GM23338 (cell line): ENCODE data around the gene HYAL1. TPM values are rescaled to one million over a fixed set of nuclear protein-coding genes. Genes with fewer than 3 reads are reported as not detected.

Experiments used
- ATAC-seq: fragments of 200-7000 bp; cut with Tn5 transposase; 3 replicates; pipeline ENCODE4 v1.9.1; 2020
- DNase-seq: peaks from one replicate; pipeline ENCODE4 v3.0.0-alpha.2; 2015; ENCODE audit warnings: low spot score
- H2AFZ ChIP-seq: fragments of 200-600 bp; sonication (generic); 2 replicates; pipeline ENCODE4 v1.8.0; 2016; ENCODE audit warnings: antibody characterized with exemption, mild to moderate bottlenecking, moderate library complexity
- H3F3A ChIP-seq: fragments of 200-600 bp; sonication (generic); replicated peaks from 2 replicates; pipeline ENCODE4 v1.8.0; 2017; ENCODE audit warnings: antibody characterized with exemption, mixed run types, low read depth
- H3K27ac ChIP-seq: fragments of 200-600 bp; sonication (generic); 2 replicates; pipeline ENCODE4 v1.6.1; 2016; ENCODE audit warnings: low read depth
- H3K27me3 ChIP-seq: fragments of 200-600 bp; sonication (generic); 2 replicates; pipeline ENCODE4 v1.8.0; 2016; ENCODE audit warnings: mild to moderate bottlenecking, mixed run types, moderate library complexity; ENCODE audit not compliant: insufficient read depth
- H3K36me3 ChIP-seq: fragments of 200-600 bp; sonication (generic); 2 replicates; pipeline ENCODE4 v1.8.0; 2016; ENCODE audit warnings: mild to moderate bottlenecking; ENCODE audit not compliant: insufficient read depth
- H3K4me1 ChIP-seq: fragments of 200-600 bp; sonication (generic); 2 replicates; pipeline ENCODE4 v1.8.0; 2016; ENCODE audit warnings: mild to moderate bottlenecking, moderate library complexity; ENCODE audit not compliant: insufficient read depth
- H3K4me2 ChIP-seq: fragments of 200-600 bp; sonication (generic); 2 replicates; pipeline ENCODE4 v1.7.1; 2017; ENCODE audit warnings: mixed run types
- H3K4me3 ChIP-seq: fragments of 200-600 bp; sonication (generic); 2 replicates; pipeline ENCODE4 v1.6.1; 2016; ENCODE audit warnings: mixed run types
- H3K79me2 ChIP-seq: fragments of 200-600 bp; sonication (generic); replicated peaks from 2 replicates; pipeline ENCODE4 v1.8.0; 2017; ENCODE audit warnings: mild to moderate bottlenecking; ENCODE audit not compliant: insufficient read depth
- H3K9me2 ChIP-seq: fragments of 200-600 bp; sonication (generic); 2 replicates; pipeline ENCODE4 v1.8.0; 2017; ENCODE audit not compliant: insufficient read depth
- H4K20me1 ChIP-seq: fragments of 200-600 bp; sonication (generic); replicated peaks from 2 replicates; pipeline ENCODE4 v1.8.0; 2017; ENCODE audit warnings: mild to moderate bottlenecking; ENCODE audit not compliant: insufficient read depth
- H3K27ac Mint-ChIP-seq: 2 replicates; pipeline ENCODE4 v1.8.0; 2020; ENCODE audit warnings: inconsistent platforms, mild to moderate bottlenecking, moderate library complexity, mixed read lengths
- H3K27me3 Mint-ChIP-seq: 3 replicates; pipeline ENCODE4 v1.8.0; 2022; ENCODE audit warnings: low read depth, mild to moderate bottlenecking, moderate library complexity, mixed read lengths, inconsistent platforms; ENCODE audit not compliant: insufficient read depth, poor library complexity
- H3K36me3 Mint-ChIP-seq: 3 replicates; pipeline ENCODE4 v1.8.0; 2021; ENCODE audit warnings: low read depth, mild to moderate bottlenecking, inconsistent platforms, moderate library complexity, mixed read lengths
- H3K4me1 Mint-ChIP-seq: 3 replicates; pipeline ENCODE4 v1.8.0; 2020; ENCODE audit warnings: mild to moderate bottlenecking, inconsistent platforms, mixed read lengths
- H3K4me3 Mint-ChIP-seq: 3 replicates; pipeline ENCODE4 v1.8.0; 2021; ENCODE audit warnings: moderate library complexity, mild to moderate bottlenecking, inconsistent platforms, mixed read lengths
- H3K9me3 Mint-ChIP-seq: 3 replicates; pipeline ENCODE4 v1.8.0; 2020; ENCODE audit warnings: moderate library complexity, mild to moderate bottlenecking, inconsistent platforms, mixed read lengths
- CREB1 ChIP-seq: fragments of 250-450 bp; sonication (Bioruptor Pico); IDR thresholded peaks from 2 replicates; pipeline ENCODE4 v1.5.0; 2020; ENCODE audit warnings: low read depth, mild to moderate bottlenecking, moderate library complexity
- CTCF ChIP-seq, 2 experiments: fragments of 200-600 bp in 1 of 2; sonication (generic) in 1 of 2; conservative IDR thresholded peaks; 2 replicates each; pipeline versions ENCODE4 v1.5.1 to v1.6.1; 2016 to 2017; ENCODE audit warnings: antibody characterized with exemption in 2 of 2, low read depth in 2 of 2, mild to moderate bottlenecking in 2 of 2, moderate library complexity in 1 of 2
- EZH2 ChIP-seq: fragments of 200-600 bp; sonication (generic); IDR thresholded peaks from one replicate; pipeline ENCODE4 v1.8.0; 2017; ENCODE audit warnings: antibody characterized with exemption, mild to moderate bottlenecking, low read depth; ENCODE audit not compliant: unreplicated experiment
- EZH2phosphoT487 ChIP-seq: fragments of 200-600 bp; sonication (generic); IDR thresholded peaks from one replicate; pipeline ENCODE4 v1.8.1; 2018; ENCODE audit warnings: antibody characterized with exemption; ENCODE audit not compliant: unreplicated experiment
- JUNB ChIP-seq: IDR thresholded peaks from one replicate; pipeline ENCODE4 v1.6.1; 2016; ENCODE audit warnings: antibody characterized with exemption; ENCODE audit not compliant: unreplicated experiment
- NANOG ChIP-seq: IDR thresholded peaks from 2 replicates; pipeline ENCODE4 v1.6.1; 2016; ENCODE audit warnings: antibody characterized with exemption, borderline replicate concordance
- POLR2AphosphoS5 ChIP-seq: IDR thresholded peaks from 2 replicates; pipeline ENCODE4 v1.6.1; 2016; ENCODE audit warnings: antibody characterized with exemption, low read depth
- STAT1 ChIP-seq: IDR thresholded peaks from one replicate; pipeline ENCODE4 v1.6.1; 2016; ENCODE audit warnings: antibody characterized with exemption; ENCODE audit not compliant: unreplicated experiment
- ZNF114 ChIP-seq: fragments of 250-450 bp; sonication (Bioruptor Pico); IDR thresholded peaks from 2 replicates; pipeline ENCODE4 v1.5.0; 2020; ENCODE audit warnings: mild to moderate bottlenecking, moderate library complexity
- ZNF331 ChIP-seq: fragments of 250-450 bp; sonication (Bioruptor Pico); IDR thresholded peaks from 2 replicates; pipeline ENCODE4 v1.5.0; 2020; ENCODE audit warnings: low read depth, mild to moderate bottlenecking, moderate library complexity
- ZNF462 ChIP-seq: fragments of 250-450 bp; sonication (Bioruptor Pico); IDR thresholded peaks from 2 replicates; pipeline ENCODE4 v1.5.0; 2020; ENCODE audit warnings: mild to moderate bottlenecking, moderate library complexity
- polyA plus RNA-seq: library from polyadenylated mRNA; unstranded; fragments of >200 nt; fragmentation: Nextera tagmentation; extraction: Ambion mirVana; gene quantifications from 2 replicates; pipeline ENCODE4 v1.2.1, GENCODE V29; 2016
- total RNA-seq: library from RNA; depleted of rRNA; stranded (reverse); fragments of >200 nt; shearing (Covaris generic); gene quantifications from 2 replicates; pipeline ENCODE4 v1.2.3, GENCODE V29; 2014

Gene HYAL1
- total and polyA plus RNA-seq, 2 experiments from 2014 or later, result 2.1 to 5.0 TPM

- Mint-ChIP-seq H3K4me1 (peaks cover 32% of the 10 kb centered on the region), H3K27ac (no peak overlapping the region), H3K36me3 (peaks cover 45% of the 10 kb centered on the region), H3K27me3 (peaks cover 22% of the 10 kb centered on the region), H3K4me3 (no peak overlapping the region), H3K9me3 (no peaks in the 10 kb centered on the region; the same call in 2 of the 3 replicates)
- no peaks in the 10 kb centered on the region; the same call in 1 of the 2 replicates for H4K20me1 ChIP-seq
- H3F3A ChIP-seq, result peaks cover 30% of the 10 kb centered on the region
- no peak overlapping the region for H2AFZ ChIP-seq
- H3K27ac ChIP-seq, result 0 out of 2 replicates have a peak overlapping the region, but pooled peaks have one; percentile 66
- peaks cover 16% of the 10 kb centered on the region for H3K4me1 ChIP-seq
- no peaks in the 10 kb centered on the region for H3K79me2 ChIP-seq
- TF ChIP-seq EZH2 (no peak), CREB1 (CRISPR knock-in tag) (no peak), POLR2AphosphoS5 (no peak), ZNF114 (CRISPR knock-in tag) (no peak), STAT1 (no peak), NANOG (no peak), JUNB (no peak), ZNF331 (CRISPR knock-in tag) (no peak), ZNF462 (no peak), EZH2phosphoT487 (no peak), CTCF (conservative IDR thresholded peaks at IDR 0.05; ENCODE audit: low read depth in 2 of 2) (no peak)
- no peak for DNase-seq
- no peaks in the 10 kb centered on the region for H3K27me3 ChIP-seq
- no peak overlapping the region for H3K4me2 ChIP-seq
- H3K36me3 ChIP-seq, result peaks cover 14% of the 10 kb centered on the region
- no peaks in the 10 kb centered on the region for H3K9me2 ChIP-seq
- no peak for ATAC-seq
- H3K4me3 ChIP-seq, result no peak overlapping the region
These were observed 45.2 kb downstream of the HYAL1 start for GRCh38 chr3:50258029-50258680.
